Measurements from ENCODE around the gene SLC13A4.
"Not testable (repeated sequence)": the region's sequence is repeated elsewhere in the genome, so short reads cannot be mapped to it uniquely, and the experiment has no call there.

Gene SLC13A4, protein sequence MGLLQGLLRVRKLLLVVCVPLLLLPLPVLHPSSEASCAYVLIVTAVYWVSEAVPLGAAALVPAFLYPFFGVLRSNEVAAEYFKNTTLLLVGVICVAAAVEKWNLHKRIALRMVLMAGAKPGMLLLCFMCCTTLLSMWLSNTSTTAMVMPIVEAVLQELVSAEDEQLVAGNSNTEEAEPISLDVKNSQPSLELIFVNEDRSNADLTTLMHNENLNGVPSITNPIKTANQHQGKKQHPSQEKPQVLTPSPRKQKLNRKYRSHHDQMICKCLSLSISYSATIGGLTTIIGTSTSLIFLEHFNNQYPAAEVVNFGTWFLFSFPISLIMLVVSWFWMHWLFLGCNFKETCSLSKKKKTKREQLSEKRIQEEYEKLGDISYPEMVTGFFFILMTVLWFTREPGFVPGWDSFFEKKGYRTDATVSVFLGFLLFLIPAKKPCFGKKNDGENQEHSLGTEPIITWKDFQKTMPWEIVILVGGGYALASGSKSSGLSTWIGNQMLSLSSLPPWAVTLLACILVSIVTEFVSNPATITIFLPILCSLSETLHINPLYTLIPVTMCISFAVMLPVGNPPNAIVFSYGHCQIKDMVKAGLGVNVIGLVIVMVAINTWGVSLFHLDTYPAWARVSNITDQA

DNA sequence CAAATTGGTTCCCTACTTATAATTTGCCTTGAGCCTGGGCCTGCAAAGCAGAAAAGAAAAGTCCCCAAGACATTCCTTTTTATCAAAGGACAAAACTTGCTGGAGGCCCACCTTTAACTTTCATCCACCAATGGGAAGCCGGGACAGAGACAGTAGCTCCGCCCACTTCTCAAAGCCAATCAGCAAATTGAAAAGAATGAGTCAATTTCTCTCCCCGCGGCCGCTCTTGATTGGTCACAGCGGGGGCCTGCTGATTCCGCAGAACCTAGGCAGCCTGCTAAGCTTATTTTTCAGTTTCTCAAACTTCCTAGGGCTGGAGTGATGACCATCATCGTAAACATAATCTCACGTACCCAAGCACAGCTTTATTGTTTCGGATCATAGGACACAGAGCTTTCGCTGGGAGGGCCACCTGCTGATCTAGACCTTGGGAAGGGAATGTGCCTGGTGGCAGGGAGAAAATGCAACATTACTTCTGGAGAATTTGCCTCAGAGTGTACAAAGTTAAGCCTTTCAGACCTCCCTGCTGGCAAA lies at the start of gene SLC13A4:
TSS of gene SLC13A4 (minus strand) at position 51 of the 534 bp plus-strand sequence. CDS start 690 bp downstream, outside the sequence.
- no peak for DNase-seq (ENCODE audit: low read depth in 2 of 2)

DNA sequence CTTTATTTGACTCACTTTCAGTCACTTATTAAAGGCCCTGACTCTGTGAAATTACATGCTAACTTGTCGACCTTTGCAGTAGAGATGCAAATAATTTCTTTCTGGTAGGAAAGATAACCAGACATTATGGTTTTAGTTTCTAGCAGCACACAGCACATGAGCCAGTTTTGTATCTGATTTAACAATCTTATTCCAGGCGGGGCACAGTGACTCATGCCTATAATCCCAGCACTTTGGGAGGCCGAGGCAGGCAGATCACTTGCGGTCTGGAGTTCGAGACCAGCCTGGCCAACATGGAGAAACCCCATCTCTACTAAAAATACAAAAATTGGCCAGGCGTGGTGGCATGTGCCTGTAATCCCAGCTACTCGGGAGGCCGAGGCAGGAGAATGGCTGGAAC lies 47.9 kb upstream of the SLC13A4 start:
- not testable (repeated sequence) for DNase-seq (ENCODE audit: low read depth in 2 of 2)

DNA sequence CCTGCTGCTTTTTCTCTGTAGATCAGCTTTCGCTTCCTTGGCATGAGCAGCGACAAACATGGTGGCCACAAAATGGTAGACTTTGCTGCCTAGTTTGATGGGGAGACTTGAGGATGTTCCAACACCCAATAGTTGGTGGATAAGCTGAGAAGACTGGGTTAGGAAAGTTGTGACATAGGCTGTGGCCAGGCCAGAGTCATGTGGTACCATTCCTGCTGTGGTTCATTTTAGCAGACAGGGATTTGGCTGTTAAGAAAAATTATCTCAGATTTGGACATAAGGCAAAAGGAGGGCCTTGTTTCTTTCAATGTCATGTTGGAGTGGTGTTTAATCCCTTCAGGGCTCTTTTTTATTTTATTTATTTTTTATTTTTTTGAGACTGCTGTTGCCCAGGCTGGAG lies 47.2 kb upstream of the SLC13A4 start:
- DNase-seq (ENCODE audit: low read depth in 2 of 2): no peak

DNA sequence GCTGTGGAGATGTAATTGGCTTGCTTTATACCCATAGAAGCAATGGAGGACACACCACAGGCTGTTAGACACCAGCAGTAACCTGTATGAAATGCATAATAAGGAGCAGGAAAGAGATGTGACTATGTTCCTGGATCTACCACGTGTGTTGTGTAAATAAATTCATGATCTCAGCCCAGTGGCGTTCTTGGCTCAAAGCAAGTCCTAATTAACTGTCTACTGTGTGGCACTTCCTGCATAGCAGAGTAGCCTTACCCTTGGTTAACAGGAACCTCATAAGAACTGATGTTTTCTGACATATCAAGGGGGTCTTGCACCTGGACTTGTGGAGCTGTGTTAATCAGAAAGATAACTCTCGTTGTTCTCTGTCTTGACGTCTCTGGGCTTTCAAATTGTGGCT lies 46.3 kb upstream of the SLC13A4 start:
- no peak for DNase-seq (ENCODE audit: low read depth in 2 of 2)

DNA sequence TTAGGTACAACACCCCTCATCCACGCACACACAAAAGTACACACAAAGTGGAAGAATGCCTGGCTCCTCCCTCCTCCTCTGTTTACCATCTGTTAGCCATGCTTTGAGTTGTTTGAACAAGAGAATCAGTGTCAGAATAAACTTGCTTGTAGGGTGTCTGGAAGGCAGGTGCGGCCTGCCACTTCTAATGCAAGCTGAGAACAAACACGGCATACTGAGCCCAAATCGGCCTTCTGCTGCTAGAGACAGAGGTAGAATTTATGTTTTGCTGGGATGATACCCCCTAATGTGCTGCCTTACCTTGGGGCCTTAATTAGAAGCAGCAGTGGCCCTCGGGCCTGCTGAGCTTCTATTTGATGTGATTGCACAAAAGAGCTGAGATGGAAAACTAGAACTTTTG lies 45.5 kb upstream of the SLC13A4 start:
- DNase-seq (ENCODE audit: low read depth in 2 of 2): no peak

DNA sequence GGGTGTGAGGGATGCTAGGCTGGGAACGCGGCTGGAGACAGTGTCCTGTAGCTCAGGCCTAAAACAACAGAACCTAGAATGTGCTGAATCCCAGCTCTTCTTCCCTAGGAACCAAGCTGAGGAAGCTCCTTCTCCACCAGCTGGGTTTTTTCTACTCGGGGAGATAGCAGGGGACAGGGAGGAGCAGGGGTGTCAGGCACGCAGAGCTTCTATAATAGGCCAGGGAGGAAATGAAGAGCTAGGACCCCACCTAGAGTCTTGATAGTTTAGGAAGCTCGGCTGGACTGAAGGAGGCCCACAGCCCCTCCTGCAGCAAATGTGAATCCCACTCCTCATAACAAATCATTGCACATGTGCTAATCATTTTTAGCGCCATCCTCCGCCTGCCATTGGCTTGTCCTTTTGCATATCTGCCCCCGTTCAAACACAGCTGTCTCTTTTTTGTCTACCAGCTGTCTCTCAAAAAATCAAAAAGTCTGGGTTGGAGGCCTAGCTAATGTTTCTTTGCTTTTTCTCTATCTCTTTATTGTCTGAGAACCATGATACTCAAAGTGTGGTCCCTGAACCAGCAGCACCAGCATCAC lies 44.7 kb upstream of the SLC13A4 start:
- DNase-seq (ENCODE audit: low read depth in 2 of 2): no peak

DNA sequence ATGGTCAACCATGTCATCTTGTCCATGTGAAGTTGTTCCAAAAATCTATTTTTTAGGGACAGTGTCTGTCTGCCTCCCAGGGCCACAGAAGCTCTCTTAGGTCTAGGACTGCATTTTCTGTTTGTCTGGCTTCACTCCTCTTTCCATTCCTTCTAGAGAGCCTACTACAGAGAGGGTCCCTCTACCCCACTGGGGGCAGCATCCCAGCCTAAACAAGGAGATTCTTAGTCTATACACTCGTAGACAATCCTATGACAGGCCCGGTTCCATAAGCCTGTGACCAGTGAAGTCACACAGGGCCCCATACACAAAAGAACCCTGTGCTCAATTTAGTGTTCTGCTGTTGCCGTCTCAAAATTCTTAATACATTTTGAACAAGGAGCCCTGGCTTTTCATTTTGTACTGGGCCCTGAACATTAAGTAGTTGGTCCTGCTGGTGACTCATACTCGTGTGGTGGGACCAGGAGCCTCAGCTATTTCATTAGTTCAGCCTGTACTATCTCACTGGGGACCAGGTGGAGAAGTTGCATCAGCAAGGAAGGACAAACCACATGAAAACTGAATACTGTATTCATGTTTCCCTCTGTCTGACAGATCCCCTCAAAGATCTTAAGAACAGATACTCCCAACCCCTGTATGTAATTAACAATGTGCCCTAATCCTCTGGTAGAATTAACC lies 44.1 kb upstream of the SLC13A4 start:
- DNase-seq (ENCODE audit: low read depth in 2 of 2): no peak

DNA sequence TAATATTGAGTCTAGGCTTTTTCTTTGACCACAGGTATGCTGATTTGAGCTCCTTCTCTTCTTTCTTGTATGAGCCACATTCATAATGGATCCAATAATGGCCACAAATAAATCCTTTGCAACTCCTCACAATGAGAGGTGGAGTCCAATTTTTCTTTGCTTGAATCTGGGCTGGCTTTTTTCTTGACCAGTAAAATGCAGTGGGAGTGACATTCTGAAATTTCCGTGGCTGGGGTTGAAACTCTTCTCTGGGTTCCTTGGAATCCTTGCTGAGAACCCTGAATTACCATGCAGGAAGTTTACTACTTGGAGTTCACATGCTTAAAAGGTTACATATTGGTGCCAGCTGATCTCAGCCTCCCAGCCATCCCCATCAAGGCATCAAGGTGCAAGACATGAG lies 43.1 kb upstream of the SLC13A4 start:
- no peak for DNase-seq (ENCODE audit: low read depth in 2 of 2)

DNA sequence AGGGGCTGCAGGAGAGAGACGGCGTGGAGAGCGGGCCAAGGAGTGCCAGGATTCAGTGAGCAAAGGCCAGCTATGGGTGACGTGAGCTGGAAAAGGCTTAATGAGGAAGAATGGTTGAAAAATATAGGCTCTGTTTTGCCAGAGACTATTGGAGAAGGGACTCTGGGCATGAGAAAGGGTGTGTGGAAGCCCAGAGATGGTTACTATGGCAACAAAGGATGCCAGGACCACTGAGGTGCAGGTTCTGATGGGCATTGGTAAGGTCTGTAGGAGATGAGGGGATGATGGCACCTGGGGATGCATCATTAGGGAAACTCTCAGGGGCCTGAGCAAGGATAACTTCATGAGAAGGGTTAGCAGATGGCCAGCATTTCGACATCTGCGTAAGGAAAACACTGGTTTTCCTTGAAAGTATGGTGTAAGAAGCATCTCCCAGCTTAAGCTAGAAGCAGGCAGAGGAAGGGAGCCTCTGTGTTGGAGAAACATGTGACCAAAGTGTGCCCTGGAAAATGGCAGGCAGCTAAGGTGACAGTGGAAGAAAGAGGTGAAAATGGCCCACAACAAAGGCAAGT lies 42.2 kb upstream of the SLC13A4 start:
- no peak for DNase-seq (ENCODE audit: low read depth in 2 of 2)

DNA sequence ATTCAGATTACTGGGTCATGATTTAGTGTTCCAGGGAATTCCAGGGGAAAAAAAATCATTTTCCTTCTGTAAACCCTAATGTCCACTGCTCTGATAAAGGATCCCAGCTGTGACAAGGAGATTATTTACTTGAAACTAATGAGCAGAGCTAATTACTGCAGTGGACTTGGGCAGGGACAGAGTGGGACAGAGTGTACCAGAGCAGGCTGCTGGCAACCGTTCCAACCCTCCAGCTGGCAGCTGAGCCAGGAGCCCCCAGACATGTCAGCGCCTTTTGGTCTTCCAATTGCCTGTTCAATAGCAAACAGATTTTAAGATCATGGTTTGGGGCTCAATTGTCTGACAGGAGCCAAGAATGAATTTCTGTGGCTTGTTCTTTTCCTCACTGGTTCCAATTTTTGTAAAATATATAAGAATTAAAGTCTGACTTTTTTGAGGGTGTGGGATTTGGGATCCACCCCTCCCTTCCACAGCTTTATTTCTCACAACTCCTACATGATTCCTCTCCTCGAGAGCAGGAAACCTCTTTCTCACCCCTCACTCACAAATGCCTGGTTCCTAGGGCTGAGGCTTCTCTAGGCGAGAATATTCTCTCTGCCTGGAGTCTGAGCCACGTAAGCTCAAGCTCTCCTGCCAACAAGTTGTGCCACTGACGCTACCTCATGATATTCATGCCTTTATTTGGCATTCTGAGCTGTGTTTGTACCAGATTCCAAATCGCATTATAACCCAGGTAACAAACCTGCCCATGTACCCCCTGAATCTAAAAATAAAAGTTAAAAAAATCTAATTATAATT lies 41.2 kb upstream of the SLC13A4 start:
- no peak for DNase-seq (ENCODE audit: low read depth in 2 of 2)

DNA sequence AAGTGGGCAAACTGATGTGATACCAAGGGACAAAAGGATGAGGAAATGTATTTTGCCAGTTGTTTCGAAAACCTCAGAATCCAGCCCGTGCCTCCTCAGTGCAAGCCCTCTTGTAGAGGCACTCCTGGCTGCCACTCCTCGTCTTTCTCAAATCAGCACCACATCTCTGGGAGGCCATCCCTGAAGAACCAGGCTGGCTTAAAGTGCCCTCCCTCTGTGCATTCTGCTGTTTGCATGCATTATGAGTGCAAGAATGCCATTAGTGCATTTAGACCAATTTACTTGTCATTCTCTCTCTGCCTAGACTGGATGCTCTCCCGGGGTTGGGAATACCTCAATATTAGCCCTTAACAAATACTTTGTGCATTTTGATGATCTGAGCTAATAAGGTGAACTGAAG lies 40.5 kb upstream of the SLC13A4 start:
- no peak for DNase-seq (ENCODE audit: low read depth in 2 of 2)

DNA sequence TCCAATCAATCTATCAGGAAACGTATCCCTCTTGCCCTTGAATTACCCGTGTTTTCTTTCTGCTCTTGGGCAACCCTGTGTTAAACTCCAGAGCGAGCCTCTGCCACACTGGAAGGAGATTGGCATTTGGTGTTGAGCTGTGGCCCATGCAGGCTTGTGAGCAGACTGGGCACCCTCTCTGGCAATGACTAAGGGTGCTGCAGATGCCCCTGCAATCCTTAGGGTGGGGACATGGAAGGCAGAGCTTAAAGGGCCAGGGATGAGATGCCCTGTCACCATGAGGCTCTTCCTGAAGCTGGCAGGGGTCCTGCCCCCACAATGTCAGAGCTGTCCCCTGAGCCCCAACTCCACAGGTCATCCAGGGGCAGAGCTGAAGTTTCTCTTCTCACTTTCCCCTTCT lies 40.1 kb upstream of the SLC13A4 start:
- no peak for DNase-seq (ENCODE audit: low read depth in 2 of 2)

DNA sequence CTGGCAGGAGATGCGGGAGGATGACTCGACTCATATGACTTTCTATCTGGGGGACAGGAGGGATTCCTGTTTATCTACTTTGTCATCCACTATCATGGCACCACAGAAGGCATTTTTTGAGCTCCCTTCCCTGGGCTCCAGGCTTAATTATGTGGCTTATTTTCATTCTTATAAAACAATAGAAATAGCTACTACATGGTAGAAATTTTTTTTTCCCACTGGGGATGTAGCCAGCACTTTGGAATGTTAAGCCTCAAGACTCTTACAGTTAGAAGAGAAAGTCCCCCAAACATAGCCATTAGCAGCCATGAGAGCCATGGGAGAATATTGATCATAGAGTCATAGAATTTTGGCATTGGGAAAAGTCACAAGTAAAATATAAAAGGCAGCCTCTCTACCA lies 35.3 kb upstream of the SLC13A4 start:
- no peak for DNase-seq (ENCODE audit: low read depth in 2 of 2)

DNA sequence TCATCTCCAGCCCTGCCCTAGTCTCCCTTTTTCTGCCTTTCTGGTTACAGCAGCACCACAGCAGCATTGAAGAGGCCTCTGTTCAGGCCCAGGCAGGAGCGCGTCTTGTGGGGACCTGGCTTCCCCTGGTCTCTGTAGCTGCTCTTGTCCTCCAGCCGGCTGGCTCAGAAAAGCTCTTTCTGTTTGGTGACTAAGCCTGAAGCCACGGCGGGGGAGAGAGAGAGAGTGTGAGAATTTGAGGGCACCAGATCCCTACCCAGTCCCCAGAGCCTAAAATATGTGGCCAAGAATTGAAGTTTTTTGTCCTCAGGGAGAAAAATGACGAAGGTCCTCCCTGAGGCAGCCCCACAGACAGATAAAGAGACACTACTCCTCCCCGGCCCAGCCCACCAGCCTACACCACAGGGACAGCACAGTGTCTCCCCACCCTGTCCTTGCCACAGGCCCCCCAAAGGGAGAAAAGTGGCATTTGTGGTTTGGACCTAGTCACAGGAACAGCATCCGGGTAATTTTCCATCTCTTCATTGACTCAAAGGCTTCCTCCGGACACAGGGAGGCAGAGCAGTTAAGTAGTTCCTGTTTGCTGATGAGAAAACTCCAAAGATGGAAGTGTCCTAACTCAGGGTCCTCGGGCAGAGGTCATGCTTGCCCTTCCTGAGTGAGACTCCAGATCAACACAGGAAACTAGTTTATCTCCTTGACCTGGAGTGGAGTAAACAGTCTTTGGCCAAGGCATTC lies 33.9 kb upstream of the SLC13A4 start:
- DNase-seq (ENCODE audit: low read depth in 2 of 2): no peak

DNA sequence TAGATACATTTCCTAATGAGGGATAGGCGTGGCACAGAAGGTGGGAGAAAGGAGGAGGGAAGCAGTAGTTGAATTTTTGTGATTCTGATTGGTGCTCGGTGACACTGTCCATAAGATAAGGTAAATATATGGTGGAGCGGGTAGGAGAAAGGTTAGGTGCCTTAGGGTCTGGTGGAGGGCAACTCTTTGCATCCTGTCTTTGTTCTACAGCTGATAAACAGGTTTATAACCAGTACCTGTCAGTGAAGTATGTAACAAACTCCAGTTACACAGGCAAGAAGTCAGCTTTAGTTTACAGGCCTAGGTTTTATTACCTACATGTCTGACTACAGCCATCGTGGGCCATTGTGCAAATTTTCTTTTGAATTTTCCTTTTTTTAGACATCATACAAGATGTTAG lies 31.5 kb upstream of the SLC13A4 start:
- DNase-seq (ENCODE audit: low read depth in 2 of 2): no peak

DNA sequence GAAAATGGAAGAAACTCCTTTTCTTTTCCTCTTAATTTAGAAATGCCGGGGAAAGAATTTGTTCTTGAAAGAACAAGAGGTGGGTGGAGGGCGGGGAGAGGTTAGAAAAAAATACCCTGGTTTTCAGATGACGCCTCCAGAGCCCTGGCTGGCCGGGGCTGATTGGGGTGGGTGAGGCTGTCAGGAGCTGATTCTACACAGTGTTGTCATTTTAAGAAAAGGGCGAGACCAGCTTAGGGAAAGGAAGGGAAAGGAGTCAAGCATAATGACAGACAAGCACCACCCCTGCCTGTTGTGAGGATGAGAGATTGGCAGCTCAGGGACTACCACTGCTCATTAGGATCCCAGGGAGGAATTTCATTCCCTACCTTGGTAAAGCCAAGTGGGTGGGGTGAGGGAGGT lies 30.5 kb upstream of the SLC13A4 start:
- no peak for DNase-seq (ENCODE audit: low read depth in 2 of 2)

DNA sequence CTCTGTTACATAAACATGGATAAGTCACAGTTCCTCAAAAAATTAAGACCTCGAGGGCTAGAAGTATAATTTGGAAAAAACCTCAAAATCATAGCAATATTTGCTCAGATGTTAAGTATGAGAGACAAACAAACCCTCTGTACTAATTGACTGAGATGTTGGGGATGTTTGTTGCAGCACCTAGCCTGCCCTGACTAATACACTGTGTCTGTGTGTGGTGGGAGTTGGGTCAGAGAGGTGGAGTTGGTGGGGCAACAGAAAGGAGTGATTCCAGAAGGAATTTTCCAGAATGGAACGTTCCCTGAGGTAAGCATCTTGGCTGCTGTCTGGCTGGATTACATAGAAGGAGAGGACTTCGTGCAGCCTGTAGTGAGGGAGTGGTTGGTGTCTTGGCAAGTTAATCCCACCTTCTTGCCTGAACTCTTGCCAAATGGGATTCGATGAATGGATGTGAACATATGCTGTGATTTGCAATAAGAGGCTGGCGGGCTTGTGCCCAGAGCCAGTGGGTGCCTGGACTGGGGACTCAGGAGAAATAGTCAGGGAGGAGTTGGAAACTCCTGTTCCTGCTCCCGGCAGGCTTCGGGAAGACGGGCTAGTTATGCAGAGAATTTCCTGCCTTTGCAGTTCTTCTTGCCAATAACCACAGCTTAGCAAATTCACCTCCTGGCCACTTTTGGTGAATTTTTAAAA lies 29.9 kb upstream of the SLC13A4 start:
- DNase-seq (ENCODE audit: low read depth in 2 of 2): no peak

DNA sequence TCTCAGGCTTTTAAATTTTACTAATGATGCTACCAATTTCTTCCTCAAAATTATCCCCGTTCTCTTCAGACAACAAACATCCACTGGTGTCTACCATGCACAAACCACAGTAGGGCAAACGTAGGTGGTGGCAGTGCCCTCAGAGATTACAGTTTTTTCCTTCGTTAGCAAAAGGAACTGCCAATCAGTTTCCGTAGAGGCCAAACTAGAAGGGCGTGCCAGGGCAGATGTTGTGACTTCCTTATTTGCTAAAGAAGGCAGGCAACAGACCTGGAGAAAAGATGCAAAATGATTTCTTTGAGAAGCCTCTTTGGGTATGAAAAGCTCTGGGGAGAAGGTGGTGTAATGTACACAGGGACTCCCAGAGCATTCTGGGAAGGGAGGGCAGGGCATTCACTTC lies 28.2 kb upstream of the SLC13A4 start:
- DNase-seq (ENCODE audit: low read depth in 2 of 2): no peak

DNA sequence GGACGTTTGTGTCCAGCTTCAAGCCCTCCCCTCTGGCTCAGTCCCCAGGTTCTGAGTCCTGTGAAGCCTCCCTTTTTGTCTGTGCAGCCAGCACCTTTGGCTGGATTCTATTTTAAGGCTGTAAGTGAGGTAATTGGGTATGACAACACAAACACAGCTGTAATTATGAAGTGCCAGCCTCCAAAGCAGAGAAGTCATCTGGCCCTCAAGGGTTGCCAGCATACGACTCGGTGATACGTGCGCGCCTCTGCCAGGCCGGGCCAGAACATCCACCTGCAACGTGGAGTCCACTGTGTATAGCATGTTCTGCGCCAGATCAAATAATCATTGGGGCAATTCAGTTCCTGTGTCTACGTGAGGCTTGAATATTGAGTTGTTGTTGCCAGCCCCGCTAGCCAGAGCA lies 27.4 kb upstream of the SLC13A4 start:
- no peak for DNase-seq (ENCODE audit: low read depth in 2 of 2)
